NCI-H524 treated with DMSO at 0.1 percent for 48 hours (cell line): ENCODE results near the gene DRC7.
"Not testable (repeated sequence)": the region's sequence is repeated elsewhere in the genome, so short reads cannot be mapped to it uniquely, and the experiment has no call there.

Experiments used
- DNase-seq: peaks from one replicate; lab custom pipeline; 2025; lab: John Stamatoyannopoulos, UW

DRC7 gene

DNA sequence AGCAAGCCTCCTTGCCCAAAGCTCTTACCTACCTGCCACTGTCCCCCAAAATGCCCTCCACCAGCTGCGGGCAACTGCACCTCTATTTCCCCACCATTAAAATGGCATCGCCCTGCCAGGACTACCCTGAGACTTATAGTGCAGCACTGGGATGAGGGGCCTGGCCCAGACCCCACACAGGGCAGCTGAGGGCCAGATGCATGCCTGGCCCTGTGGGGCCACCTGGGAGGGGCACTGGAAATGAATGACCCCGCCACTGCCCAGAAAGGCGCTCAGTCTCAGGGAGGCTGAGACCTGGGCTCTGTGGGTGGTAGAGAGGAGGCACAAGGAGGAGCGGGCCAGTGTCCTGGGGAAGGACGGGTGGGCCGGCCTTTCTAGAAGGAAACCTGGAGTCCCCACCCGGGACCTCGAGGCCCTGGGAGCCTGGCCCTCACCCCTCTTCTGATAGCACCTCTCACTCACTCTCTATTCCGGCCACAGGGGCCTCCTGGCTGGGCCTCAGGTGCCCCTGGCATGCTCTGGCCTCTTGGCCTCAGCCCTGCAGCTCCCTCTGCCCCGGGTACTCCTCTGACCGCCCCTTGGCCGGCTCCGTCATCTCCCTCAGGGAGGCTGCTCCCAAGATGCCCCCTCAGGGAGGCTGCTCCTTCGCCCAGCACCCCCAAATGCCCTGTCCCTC, 67.9 kb downstream of the DRC7 start:
- DNase-seq, result no peak

DNA sequence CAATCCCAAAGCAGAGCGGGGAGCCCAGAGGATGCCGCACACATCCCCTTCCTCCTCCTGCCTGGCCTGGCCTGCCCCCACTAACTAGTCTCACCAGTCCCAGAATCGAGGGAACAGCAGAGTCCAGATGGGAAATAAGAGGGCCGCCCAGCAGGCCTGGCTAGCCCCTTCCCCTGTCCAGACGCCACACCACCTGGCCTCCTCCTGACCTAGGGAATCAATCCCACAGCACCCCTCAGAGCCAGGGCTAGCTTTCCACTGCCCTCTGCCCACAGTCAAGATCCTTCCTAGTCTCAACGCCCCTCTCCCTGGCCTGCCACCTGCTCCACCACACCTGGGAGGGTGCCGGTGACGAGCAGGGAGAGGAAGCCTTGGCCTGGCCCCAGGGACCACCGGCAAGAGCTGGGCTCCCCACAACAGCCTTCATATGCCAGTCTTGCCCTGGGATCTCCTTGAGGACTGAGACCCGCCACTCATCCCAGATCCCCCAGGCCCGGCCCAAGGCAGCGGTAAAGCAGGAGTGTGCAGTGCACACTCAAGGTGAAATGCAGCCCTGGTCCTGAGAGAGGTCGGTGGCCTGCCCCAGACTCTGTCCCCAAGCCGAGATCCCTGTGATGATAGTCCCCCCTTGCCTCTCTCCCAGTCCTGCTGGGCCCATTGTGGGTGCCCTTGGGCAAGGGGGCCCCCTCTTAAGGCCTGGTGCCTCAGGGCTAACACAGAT, 68.8 kb downstream of the DRC7 start:
- DNase-seq, result peak; percentile 36

DNA sequence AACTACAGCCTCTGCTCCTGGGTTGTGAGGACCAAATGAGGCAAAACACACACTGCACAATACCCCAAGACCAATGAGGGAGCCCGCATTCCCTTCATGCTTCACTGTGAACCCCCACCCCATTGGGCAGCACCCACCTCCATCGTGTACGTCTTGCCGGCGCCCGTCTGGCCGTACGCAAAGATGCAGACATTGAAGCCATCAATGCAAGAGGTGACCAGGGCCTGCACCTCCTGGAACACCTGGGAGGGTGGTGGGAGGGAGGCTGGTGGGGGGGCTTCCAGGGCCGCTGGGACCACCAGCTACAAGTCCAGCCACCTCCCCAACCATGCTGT, 69.4 kb downstream of the DRC7 start:
- no peak for DNase-seq

DNA sequence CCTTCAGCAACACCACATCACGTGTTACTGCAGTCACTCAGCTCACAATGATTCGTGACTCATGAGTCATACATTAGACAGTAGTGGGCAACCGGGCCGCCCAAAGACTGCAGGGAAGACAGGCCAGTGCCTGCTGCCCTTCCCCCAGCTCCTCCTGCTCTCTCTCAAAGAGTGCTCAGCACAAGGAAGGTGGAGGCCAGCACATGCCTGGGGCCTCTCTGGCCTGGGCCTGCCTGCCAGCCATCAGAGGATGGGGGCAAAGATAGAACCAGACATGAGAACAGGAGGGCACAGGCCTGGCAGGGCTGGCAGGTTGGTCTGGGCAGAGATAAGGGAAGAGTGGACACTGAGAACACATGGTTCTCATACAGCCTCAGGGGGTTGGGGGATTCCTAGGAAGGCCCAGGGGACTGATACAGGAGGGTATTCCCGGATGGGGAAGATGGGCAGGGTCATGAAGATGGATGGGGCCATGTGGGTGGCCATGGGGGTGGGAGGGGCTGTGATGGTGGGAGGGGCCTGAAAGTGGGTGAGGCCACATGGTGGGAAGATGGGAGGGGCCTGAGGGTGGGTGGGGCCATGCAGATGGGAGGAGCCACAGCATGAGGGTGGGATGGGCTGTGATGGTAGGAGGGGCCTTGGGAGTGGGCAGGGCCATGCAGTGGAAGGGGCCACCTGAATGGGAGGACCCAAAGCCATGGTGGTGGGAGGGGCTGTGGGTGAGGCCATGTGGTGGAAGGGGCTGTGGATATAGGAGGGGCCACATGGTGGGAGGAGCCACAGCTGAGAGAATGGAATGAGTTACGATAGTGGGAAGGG, 69.9 kb downstream of the DRC7 start:
- no peak for DNase-seq

DNA sequence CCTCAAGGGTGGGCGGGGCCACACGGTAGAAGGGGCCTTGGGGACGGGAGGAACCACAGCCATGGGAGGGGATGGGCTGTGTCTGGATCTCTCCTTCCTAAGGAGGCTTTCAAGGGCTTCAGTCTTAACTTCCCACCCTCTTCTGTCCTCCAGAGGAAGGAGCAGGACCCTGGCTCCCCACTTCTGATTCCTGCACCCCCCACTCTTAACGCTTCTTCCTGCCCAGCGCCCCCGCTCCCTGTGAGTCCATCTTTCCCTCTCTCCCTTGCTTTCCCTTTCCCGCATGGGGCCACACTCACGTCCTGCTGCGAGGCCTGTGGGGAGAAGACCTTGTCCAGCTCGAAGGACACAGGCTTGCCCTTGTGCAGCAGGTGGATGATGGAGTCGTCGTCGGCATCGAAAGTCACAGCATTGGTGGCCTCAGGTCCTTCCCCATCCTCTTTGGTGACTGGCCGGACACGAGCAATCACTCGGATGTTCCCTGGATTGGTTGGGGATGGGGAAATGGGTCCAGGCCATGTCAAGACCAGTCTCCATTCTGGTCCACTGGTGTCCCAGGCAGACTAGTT, 70.6 kb downstream of the DRC7 start:
- no peak for DNase-seq

DNA sequence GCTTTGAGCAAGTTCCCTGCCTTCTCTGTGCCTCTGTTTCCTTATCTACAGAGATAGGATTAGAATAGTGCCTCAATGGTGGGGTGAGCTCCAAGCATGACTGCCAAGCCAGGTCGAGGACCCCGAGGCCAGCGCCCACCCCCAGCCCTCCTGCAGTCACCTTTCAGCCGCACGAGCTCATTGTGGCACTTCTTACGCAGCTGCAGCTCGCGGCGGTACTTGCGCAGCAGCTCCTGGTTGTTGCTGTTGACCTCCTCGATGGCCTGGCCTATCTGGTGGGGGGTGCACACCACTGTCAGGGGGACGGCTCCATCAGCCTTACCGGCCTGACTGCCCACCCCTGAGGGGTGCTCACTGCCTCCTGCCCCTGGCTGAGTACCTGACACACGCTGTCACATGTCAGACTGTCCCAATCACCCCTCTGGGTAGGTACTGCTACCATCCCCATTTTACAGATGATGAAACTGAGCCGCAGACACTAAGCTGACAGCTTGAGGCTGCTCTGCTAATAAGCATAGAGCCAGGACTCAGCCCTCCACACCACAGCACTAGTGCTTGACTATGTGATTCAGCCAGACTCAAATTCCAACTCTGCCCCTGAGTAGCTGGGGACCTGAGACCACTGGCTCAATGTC, 72.2 kb downstream of the DRC7 start:
- DNase-seq, result no peak

DNA sequence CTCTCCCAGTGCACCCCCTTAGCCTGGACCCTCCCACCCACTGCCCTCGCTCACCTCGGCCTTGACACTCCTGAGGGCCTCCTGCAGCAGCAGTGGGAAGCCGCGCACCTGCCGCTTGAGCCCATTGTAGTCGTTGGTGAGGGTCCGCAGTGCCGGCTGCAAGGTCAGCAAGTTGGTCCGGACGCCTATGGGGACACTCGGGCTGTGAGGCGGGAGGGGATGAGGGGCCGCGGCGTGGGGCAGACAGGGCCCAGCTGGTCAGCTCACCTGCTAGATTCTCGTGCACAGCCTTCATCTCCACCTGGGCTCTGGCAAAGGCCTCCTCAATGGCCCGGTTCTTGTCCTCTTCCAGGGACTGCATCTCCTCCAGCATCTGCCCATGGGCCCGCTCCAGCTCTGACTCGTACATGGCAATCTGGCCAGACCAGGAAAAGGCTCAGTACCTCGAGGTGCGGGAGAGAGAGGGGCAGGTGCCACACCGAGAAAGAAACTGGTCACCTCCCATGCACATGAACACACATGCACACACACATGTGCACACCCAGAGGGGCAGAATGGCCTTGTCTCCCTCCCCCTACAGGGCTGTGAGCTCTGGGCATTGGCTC, 75.0 kb downstream of the DRC7 start:
- DNase-seq, result no peak

DNA sequence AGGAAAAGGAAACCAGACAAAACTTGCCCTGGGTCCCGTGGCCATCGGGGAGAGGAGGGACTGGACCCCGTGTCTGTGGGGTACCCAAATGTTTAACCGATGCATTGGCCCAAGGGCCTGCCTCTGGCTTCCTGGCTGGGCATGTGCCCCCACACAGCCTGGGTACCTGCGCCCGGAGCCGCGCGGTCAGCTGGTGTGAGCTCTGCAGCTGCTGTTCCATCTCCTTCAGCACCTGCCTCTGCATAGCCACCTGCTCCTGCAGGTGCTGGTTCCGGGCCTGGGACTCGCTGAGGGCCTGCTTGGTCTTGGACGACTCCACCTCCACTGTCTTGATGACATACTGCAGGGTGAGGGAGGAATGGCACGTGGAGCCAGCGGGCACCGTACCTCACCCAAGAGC, 75.8 kb downstream of the DRC7 start:
- DNase-seq, result no peak

DNA sequence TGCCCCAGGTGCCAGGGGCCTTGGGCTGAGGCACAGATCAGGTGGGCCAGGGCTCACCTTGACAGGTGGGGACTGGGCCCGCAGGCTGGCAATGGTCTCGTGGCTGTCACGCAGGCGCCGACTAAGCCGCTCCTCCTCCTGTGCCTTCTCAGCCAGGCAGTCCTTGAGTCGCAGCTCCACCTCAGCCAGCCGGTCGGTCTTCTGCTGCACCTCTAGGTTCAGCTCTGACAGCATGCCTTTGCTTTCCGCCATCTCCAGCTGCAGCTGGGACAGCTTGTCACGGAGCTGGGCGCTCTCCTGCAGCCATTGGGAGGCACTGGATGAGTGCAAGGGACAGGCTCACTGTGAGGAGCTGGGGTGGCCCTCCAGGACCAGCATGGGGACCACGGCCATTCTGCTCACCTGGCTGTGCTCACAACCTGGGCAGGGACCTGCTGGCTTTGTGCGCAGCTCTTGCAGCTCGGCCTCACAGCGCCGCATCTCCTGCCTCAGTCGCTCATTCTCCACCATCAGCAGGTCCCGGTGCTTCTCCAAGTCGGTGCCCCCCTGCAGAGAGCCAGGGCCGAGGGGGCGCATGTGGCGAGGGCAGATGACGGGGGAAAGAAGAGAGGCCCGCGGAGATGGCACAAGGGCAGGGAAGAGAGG, 76.7 kb downstream of the DRC7 start:
- no peak for DNase-seq

DNA sequence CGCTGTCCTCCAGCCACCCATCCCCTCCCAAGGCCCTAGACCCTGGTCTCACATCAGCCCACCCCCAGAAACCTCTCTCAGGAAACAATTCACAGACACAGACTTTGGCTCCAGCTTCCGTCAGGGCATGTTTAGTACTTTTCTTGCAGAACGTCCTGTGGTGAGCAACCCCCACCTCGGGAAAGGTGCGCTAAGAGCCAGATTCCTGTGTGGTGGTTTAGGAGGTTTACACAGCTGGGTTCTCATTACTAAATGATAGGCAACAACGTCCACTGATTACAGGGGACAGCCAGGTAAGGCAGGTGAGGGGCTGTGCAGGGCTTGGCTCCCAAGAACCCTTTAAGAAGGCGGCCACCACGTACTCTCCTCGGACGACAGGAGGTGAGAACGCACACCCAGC, 78.4 kb downstream of the DRC7 start:
- DNase-seq, result no peak

DNA sequence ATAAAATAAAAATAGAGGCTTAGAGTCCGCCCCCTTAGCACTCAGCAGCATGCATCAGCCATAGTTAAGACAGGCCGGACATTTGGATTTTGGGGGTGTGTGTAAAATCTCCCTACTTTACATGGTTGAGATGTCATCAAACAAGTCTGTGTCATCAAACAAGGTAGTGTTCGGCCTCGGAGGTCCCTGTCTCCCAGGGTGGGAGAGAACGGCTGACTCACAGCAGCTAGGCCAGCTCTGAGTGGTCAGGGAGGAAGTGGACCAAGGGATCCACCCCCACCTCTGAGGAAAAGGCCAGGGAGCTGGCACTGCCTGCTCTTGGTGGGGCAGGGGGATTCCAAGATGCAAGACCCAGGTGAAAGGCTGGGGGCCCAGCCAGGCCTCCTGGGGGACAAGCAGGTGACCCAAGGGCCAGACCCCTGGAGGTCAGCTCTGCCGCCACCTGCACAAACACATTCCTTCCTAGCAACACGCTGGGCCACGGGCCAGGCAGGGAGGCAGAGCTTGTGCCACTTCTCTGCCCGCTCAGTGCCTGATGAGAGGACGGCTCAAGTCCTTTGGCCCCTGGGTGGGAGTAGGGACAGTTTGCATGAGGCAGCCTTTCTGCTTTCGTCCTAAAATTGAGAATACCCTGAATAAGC, 79.2 kb downstream of the DRC7 start:
- DNase-seq, result no peak

DNA sequence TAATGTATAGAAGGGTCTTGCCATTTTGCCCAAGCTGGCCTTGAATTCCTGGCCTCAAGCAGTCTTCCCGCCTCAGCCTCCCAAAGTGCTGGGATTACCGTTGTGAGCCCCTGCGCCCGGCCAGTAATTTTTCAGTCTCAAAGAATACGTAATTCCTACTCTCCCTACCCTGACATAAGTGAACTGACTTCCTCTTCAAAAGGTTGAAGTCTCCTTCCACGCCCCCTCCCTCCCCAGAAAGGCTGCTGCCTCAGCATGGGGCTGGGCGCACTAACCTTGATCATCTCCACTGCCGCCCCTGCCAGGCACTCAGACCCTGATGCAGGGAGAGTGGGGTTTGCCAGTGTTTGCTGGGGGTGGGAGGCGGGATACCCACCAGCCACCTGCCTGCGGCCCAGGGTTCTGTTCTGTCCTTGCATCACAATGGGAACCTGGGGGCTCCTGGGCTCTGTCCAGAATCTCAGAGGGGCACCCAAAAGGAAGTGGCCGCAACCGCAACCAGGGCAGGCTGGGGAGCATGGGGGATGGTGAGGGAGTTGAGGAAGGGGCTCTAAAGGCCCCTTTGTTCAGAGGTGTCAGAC, 80.2 kb downstream of the DRC7 start:
- DNase-seq, result no peak

DNA sequence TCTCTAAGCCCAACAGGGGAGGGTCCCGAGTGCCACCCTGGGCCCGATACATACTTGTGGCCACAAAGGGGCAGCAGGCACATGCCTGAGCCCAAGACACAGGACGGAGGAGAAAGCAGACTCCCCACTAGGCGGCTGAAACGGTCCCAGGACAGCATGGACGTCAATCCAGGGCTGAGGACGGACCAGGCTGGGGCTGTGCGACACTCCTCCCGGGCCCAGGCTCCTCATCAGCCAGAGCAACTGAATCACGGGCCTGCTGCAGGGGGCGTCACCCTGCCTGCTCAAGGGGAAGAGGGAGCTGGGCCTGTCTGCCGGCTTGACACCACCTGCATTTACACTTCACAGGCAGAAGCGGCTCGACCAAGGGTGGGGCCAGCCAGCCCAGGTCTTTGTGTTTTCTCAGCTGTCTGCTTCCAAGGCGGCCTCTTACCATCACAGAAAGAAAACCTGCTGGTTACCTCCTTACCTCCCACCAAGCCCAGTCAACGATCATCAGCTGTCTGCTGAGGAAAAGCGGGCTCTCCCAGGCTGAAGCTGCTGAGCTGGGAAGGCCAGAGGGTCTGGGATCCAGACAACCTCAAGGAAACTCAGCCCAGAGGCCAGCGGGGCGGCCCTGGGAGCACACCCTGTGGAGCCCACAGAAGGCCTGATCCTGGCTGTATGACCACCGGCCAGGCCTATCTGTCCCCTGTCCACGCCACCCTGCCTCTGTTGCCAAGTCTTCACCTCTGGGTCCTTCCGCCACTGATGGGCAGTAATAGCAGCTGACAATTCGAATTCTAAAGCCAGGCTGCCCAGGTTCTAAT, 81.3 kb downstream of the DRC7 start:
- no peak for DNase-seq

DNA sequence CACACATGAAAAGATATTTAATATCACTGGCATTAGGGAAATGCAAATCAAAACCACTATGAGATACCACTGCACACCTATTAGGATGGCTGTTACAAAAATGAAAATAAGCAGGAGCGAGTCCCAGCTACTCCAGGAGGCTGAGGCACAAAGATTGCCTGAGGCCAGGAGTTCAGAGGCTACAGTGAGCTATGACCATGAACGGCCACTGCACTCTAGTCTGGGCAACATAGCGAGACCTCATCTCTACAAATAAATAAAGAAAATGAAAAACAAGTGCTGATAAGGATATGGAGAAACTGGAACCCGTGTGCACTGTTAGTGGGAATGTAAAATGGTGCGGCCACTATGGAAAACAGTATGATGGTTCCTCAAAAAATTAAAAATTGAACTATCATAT, 84.1 kb downstream of the DRC7 start:
- no peak for DNase-seq

DNA sequence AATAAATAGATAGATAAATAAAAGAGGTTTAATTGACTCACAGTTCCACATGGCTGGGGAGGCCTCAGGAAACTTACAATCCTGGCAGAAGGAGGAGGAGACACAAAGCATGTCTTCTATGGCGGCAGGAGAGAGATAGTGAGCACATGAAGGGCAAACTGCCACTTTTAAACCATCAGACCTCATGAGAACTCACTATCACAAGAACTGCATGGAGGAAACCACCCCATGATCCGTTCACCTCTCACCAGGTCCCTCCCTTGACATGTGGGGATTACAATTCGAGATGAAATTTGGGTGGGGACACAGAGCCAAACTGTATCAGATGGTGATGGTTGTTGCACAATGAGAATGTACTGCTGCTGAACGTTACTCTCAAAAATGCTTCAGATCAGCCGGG, 85.2 kb downstream of the DRC7 start:
- not testable (repeated sequence) for DNase-seq

DNA sequence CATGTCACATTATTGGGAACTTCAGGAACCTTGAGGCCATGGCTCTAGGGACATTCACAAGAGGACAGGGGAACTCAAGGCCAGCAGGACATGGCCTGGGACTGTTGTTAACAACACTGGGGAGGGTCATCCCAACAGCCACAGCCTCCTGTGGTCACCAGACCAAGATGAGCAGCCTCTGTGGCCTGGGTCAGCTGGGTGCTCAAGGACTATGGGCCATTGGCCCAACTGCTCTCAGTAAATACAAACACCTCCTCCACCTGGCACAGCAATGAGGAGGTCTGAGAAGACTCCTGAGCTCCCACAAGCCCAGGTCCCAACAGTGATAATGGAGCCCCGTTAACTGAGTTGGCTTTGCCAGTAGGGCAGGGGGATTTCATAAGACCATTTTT, 86.7 kb downstream of the DRC7 start:
- no peak for DNase-seq
